Esophagus (tissue), 2 donors: ENCODE results near the gene CHST11. TPM values are rescaled to one million over a fixed set of nuclear protein-coding genes. Genes with fewer than 3 reads are reported as not detected.
A peak's percentile ranks its signal among the peaks of the same experiment; 100 is the strongest.

Experiments
- H3K27ac ChIP-seq, 2 donors: one replicate each; pipeline ENCODE4 v1.5.1; 2013; ENCODE audit warnings: low read depth in 2 of 2, mild to moderate bottlenecking in 2 of 2, inconsistent platforms in 1 of 2, low read length in 1 of 2, moderate library complexity in 1 of 2
- H3K27me3 ChIP-seq, 2 donors: one replicate each; pipeline ENCODE4 v1.6.1; 2013; ENCODE audit warnings: low read length in 2 of 2, control low read depth in 1 of 2, mild to moderate bottlenecking in 1 of 2; ENCODE audit not compliant: insufficient read depth in 2 of 2, control insufficient read depth in 1 of 2
- H3K36me3 ChIP-seq, 2 donors: one replicate each; pipeline ENCODE4 v1.6.1; 2013; ENCODE audit warnings: low read length in 1 of 2; ENCODE audit not compliant: control insufficient read depth in 2 of 2, insufficient read depth in 2 of 2
- H3K4me1 ChIP-seq, 2 donors: one replicate each; pipeline ENCODE4 v1.6.1; 2013; ENCODE audit warnings: low read length in 1 of 2; ENCODE audit not compliant: control insufficient read depth in 2 of 2, insufficient read depth in 2 of 2
- H3K4me3 ChIP-seq, 2 donors: one replicate each; pipeline ENCODE4 v1.5.1; 2013; ENCODE audit warnings: low read length in 2 of 2, mild to moderate bottlenecking in 2 of 2, low read depth in 1 of 2, moderate library complexity in 1 of 2
- H3K9me3 ChIP-seq, 2 donors: one replicate each; pipeline ENCODE4 v1.6.1; 2013; ENCODE audit warnings: mild to moderate bottlenecking in 2 of 2, low read depth in 1 of 2, low read length in 1 of 2, moderate library complexity in 1 of 2; ENCODE audit not compliant: control insufficient read depth in 2 of 2, insufficient read depth in 1 of 2
- WGBS, 2 donors: extraction: QIAGEN DNeasy Blood & Tissue Kit; methylation state at CpG; one replicate each; pipeline ENCODE4 v1.1.7; 2013; 5-methylcytosine and 5-hydroxymethylcytosine counted together
- polyA plus RNA-seq, 2 donors: library from polyadenylated mRNA; stranded (reverse); fragments of 200-250 nt; gene quantifications; one replicate each; pipeline ENCODE4 v1.2.3, GENCODE V29; 2013
- donor health status: healthy with polysubstance abuse.
- donor health status: Bipolar disorder and iron deficiency.

Gene CHST11
- polyA plus RNA-seq, 2 donors, result 0.53 to 1.4 TPM

DNA sequence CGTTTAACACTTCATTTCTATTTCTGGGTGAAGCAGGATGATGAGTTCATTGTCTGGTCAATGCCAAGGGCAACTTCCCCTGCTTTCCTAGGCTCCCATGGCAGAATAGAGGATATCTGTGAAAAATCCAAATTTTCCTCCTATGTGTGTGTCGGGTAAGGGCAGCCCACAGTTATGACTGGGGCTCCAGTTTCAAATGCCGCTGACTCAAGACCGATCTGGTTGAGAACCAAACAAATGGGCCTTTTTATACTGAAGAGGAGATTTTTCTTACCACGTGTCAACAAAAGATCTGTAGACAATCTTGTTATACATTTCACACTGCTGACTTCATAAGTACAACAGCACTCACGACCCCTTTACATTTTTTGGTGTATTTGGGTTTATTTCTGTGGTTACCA lies 120.8 kb downstream of the CHST11 start:
- Histone ChIP-seq H3K27me3 (no peaks in the 10 kb centered on the region), H3K9me3 (no peaks in the 10 kb centered on the region)
- 72 to 75% methylated on average over 6 of the region's 6 CpGs for WGBS, 2 donors

DNA sequence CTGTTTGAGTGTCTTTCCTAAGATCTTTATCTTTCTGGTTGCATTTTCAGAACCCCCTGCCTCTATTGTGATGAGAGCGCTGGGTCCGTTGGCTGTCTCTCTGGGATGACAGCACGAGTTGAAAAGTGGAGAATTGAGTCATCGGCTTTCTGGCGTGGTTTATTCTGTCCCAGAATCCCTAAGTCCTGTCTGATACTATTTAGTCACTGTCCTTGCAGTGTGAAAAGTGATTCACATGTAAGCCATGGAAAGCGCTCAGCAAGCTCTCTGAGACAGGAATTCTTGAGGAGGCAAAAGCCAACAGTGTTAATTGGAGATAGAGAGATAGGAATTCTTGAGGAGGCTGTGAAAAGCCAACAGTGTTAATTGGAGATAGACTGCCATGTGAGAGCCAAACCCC lies 121.7 kb downstream of the CHST11 start:
- WGBS, 2 donors, result 75 to 79% methylated on average over 6 of the region's 6 CpGs
- Histone ChIP-seq H3K4me1 (peaks cover 0 to 3% of the 10 kb centered on the region in 2 donors), H3K36me3 (no peaks in the 10 kb centered on the region), H3K9me3 (no peaks in the 10 kb centered on the region), H3K27me3 (no peaks in the 10 kb centered on the region), H3K27ac (no peak overlapping the region), H3K4me3 (no peak overlapping the region)

More for the DNA sequence above, 120.8 kb downstream of the CHST11 start:
- H3K4me1 ChIP-seq, result peaks cover 0 to 3% of the 10 kb centered on the region in 2 donors
- no peak overlapping the region for H3K27ac ChIP-seq
- H3K36me3 ChIP-seq, result no peaks in the 10 kb centered on the region
- no peak overlapping the region for H3K4me3 ChIP-seq

DNA sequence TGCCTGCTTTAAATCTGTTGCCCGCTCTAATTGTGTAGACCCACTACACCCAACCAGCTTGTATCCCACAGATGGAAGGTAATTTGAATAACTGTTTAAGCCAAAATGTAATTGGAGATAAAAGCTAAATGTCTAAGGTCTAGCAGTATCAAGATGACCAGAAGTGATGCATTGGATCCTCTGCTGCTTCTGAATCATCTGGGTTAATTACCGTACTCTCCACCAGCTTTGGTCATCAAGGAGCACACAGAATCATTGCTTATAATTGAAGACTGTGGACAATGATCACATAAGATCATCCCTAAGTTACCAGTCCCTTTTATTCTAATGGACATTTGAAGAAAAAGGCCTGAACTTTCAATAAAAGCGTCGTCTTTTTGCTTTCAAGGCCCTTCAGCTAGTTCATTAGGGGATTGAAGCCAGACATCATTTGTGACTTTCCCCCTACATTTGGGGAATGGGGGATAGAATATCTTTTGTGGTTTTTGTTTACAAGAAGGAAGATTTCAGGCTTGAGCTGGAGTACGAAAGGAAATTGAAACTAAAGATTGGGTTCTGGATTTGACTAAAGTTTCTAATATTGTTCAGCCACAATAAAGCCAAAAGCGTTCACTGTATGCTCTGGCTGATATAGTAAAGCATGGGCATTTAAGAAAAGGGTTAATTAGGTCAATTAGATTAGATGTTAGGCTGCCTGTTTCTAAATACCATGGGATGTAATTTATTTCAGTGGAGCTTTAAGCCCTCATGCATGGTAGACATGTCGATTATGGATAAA lies 123.2 kb downstream of the CHST11 start:
- 69 to 72% methylated on average over 7 of the region's 7 CpGs for WGBS, 2 donors
- Histone ChIP-seq H3K4me1 (peaks cover 0 to 1% of the 10 kb centered on the region in 2 donors), H3K9me3 (no peaks in the 10 kb centered on the region), H3K27ac (no peak overlapping the region), H3K4me3 (no peak overlapping the region), H3K27me3 (no peaks in the 10 kb centered on the region), H3K36me3 (no peaks in the 10 kb centered on the region)

DNA sequence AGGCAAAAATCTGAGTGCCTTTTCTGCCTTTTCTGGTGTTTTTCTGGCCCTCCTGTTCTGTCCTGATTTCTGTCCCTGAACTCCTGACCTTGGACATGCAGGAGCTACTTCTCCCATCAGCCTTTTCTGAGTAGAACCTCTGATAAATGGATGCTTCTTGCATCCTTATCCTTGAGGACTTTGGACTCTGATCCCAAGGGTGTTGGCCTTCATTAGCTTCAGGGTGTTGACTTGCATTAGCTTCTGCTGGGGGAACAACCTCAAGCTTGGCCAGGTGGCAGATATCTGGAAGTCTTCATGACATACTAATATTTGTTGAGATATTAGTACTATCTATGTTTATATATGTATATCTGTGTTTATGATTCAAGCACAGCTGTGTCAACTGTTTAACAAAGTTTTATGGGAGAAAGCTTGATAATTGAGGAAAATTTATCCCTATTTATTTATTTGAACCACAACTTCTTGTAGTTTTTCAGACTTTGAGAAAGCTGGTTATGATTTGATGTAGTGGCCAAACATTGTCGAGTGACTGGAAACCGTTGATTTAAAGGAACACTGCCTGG lies 124.3 kb downstream of the CHST11 start:
- Histone ChIP-seq H3K4me3 (no peak overlapping the region), H3K27me3 (no peaks in the 10 kb centered on the region), H3K4me1 (peaks cover 0 to under 1% of the 10 kb centered on the region in 2 donors), H3K36me3 (no peaks in the 10 kb centered on the region), H3K9me3 (no peaks in the 10 kb centered on the region), H3K27ac (no peak overlapping the region)
- WGBS, 2 donors, result 65 to 68% methylated on average over 2 of the region's 2 CpGs

DNA sequence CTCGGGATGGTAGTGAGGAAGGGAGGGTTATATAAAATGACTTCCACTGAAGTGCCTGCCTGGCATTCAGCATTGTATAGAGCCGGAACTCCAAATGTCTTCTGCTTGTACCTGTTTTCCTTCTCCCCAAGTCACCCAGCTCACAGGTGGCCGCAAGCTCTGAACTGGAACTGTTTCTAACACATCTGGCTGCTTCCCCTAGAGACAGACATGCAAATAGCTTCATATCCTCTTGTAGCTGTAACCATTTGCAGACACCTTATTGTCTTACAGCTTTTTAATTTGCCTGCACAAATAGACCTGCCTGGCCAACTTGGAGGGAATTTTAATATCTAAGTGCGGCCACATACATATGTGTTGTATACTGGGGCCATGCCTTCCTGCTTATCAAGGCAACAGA lies 126.0 kb downstream of the CHST11 start:
- 91% methylated on average over 4 of the region's 4 CpGs for WGBS, 2 donors
- no peaks in the 10 kb centered on the region for H3K36me3 ChIP-seq
- no peak overlapping the region for H3K4me3 ChIP-seq
- H3K4me1 ChIP-seq, result peaks cover 0 to 3% of the 10 kb centered on the region in 2 donors
- H3K27me3 ChIP-seq, result no peaks in the 10 kb centered on the region
- no peaks in the 10 kb centered on the region for H3K9me3 ChIP-seq
- H3K27ac ChIP-seq, result no peak overlapping the region

DNA sequence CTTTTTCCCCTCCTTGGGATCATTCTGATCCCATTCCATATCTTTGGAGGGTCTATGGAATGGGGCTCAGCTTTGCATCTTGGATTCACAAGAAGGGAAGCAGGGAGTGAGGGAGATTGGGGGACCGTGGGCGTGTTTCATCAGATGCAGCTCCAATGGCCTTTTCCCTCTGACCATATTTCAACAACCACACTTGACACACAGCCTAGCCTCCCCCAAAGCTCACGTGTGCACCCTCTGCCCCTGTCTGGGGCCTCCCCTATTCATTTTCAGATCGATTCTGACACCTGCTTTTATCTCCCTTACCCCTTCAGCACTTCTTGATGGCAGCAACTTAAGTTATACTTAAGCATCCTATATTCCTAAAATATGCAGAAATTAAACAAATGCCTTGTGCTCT lies 126.6 kb downstream of the CHST11 start:
- no peaks in the 10 kb centered on the region for H3K27me3 ChIP-seq
- no peaks in the 10 kb centered on the region for H3K9me3 ChIP-seq
- no peak overlapping the region for H3K27ac ChIP-seq
- peaks cover 0 to 3% of the 10 kb centered on the region in 2 donors for H3K4me1 ChIP-seq
- H3K4me3 ChIP-seq, result no peak overlapping the region
- H3K36me3 ChIP-seq, result no peaks in the 10 kb centered on the region
- WGBS, 2 donors, result 71 to 73% methylated on average over 4 of the region's 4 CpGs

DNA sequence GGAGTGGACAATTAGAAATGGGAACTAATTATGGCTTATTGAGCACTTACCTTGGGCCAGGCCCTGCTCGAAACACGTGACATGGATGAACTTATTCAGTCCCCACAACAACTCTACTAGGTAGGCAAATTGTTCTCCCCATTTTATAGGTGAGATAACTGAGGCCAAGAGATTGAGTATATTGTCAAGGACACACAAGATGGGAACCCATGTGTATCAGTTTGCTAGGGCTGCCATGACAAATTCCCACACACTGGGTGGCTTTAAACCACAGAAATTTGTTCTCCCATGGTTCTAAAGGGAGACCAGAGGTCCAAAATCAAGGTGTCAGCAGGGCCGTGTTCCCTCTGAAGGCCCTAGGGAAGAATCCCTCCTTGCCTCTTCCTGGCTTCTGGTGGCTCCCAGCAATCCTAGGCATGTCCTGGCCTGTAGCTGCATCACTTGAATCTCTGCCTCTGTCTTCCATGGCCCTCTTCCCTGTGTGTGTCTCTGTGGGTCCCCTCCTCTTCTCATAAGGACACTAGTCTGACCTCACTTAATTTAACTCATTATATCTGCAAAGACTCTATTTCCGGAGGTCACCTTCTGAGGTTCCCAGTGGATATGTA lies 128.8 kb downstream of the CHST11 start:
- Histone ChIP-seq H3K9me3 (no peaks in the 10 kb centered on the region), H3K27me3 (no peaks in the 10 kb centered on the region), H3K27ac (no peak overlapping the region), H3K4me1 (peaks cover 0 to 3% of the 10 kb centered on the region in 2 donors), H3K36me3 (no peaks in the 10 kb centered on the region), H3K4me3 (no peak overlapping the region)
- WGBS, 2 donors, result 82 to 88% methylated on average over 4 of the region's 4 CpGs

DNA sequence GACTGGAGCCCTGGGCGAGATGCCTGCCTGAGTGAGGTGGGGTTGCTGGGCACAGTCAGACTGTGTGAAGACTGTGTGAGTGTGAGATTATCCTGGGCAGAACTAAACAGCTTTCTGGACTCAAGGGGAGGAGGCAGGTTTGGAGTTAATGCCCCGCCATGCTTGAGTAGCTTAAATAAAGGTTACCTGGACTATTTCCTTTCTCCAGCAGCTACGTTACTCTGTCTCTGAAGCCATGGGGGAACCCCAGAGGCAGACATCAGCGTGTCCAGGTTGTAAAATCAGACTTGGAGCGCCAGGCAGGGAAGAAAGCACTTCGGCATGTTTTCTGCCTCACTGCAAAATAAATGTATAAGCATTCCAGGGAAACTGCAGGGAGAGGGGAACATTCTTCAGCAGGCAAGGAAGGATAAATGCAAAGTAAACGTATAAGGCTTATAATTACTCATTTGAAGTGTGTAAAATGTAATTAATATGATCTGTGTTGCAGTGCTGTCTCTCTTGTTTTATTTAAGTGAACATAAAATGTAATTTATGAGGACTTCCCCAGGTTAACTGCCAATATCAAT lies 129.7 kb downstream of the CHST11 start:
- WGBS, 2 donors, result 51 to 54% methylated on average over 7 of the region's 7 CpGs
- Histone ChIP-seq H3K27ac (no peak overlapping the region), H3K36me3 (no peaks in the 10 kb centered on the region), H3K4me1 (peaks cover 0 to 3% of the 10 kb centered on the region in 2 donors), H3K27me3 (no peaks in the 10 kb centered on the region), H3K9me3 (no peaks in the 10 kb centered on the region), H3K4me3 (no peak overlapping the region)

DNA sequence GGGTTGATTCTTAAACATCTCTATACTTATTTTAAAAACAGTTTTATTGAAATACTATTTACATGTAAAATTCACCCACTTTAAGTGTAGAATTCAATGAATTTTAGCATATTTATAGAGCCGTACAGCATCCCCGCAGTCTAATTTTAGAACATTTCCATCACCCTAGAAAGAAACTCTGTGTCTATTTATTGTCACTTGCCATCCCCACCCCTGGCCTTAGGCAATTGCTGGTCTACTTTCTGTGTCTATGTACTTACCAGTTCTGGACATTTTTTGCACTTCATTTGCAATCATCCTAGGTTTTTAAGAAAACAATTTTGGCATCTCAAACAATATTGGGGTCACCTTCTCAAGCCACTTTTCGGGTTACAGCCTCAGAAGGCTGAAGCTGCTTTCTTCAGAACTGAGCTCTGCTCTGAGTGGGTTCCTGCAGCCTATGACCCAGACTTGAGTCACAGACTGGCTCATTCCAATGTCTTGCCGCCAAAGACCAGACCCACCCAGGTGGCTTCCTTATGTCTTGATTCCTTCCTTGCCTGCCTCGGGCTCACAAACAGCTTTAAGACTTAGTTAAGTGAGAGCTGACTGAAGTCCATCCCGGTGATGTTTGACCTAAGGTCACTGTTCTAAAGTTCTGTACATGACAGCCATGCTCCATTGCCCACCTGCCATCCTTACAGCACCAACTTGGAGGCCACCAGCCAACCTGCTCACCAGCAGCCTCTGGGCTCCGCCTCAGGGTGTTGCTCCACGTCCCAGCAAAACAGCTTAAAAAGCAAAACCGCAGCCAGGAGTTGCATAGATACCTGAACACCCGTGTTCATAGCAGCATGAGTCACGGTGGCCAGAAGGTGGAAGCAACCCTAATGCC lies 131.5 kb downstream of the CHST11 start:
- H3K4me1 ChIP-seq, result peaks cover 0 to 3% of the 10 kb centered on the region in 2 donors
- H3K36me3 ChIP-seq, result no peaks in the 10 kb centered on the region
- no peaks in the 10 kb centered on the region for H3K27me3 ChIP-seq
- no peak overlapping the region for H3K4me3 ChIP-seq
- peak overlapping the region in 1 of 2 donors; percentile 2 for H3K27ac ChIP-seq
- no peaks in the 10 kb centered on the region for H3K9me3 ChIP-seq
- 64 to 79% methylated on average over 11 of the region's 11 CpGs for WGBS, 2 donors
